ENCODE measurements around the gene CCND2.

DNA sequence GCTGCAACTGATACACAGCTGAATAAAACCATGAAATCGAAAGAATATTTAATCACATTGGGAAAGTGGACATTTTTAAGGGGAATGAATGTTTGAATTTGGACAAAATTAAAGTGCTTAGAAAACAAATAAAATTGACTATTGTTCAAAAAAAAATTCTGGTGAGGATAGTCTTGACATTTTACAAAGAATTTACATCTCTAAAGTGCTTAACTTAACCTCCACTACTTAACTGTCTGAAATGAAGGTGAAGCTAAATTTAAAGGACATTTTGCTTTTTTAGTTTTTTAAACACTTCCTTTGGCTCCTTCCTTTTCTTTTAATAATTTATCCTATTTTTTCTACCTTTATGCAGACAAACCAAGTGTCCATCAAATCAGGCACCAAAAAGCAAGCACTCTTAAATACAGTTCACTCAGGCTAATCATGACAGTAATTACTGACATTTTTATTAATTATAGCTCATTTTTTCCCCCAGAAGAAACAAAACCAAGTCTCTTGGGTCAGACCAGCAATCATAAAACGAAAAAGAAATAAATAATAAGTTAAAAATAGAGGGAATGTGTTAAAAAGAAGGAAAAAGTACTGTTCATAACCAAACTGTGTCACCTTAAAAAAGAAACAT is 5.7 kb upstream of the CCND2 start:
- TF ChIP-seq CTCF (IDR thresholded peaks at IDR 0.05), result no peak
- TF ChIP-seq POLR2A (IDR thresholded peaks at IDR 0.05), result no peak
- TF ChIP-seq POLR2AphosphoS5 (IDR thresholded peaks at IDR 0.05; ENCODE audit: insufficient read depth in 1 of 2, low read depth in 1 of 2), result no peak
